Sigmoid colon (tissue), 7 donors: ENCODE data around the gene HAGH. TPM values are rescaled to one million over a fixed set of nuclear protein-coding genes. Genes with fewer than 3 reads are reported as not detected.

Experiments
- DNase-seq: peaks from one replicate; pipeline ENCODE4 v3.0.0-alpha.2; 2019
- H3K27ac ChIP-seq, 4 donors: fragments of 200-600 bp; sonication (generic); one replicate each; pipeline ENCODE4 v1.5.1; 2016 to 2019; ENCODE audit warnings: mild to moderate bottlenecking in 1 of 4
- H3K27me3 ChIP-seq, 3 donors: fragments of 200-600 bp; sonication (generic); one replicate each; pipeline ENCODE4 v1.5.1; 2019; ENCODE audit warnings: mild to moderate bottlenecking in 1 of 3
- H3K36me3 ChIP-seq, 4 donors: fragments of 200-600 bp; sonication (generic); one replicate each; pipeline ENCODE4 v1.5.1; 2016 to 2019
- H3K4me1 ChIP-seq, 4 donors: fragments of 200-600 bp; sonication (generic); one replicate each; pipeline ENCODE4 v1.5.1; 2017 to 2019
- H3K4me3 ChIP-seq, 4 donors: fragments of 200-600 bp; sonication (generic); one replicate each; pipeline ENCODE4 v1.5.1; 2017 to 2019; ENCODE audit warnings: mild to moderate bottlenecking in 2 of 4, moderate library complexity in 1 of 4
- H3K9me3 ChIP-seq, 4 donors: fragments of 200-600 bp in 3 of 4; sonication (generic) in 3 of 4; one replicate each; pipeline versions ENCODE4 v1.5.1 to v1.6.1; 2013 to 2019
- EP300 ChIP-seq, 4 donors: sonication (generic); formaldehyde crosslinking; IDR thresholded peaks; one replicate each; pipeline ENCODE4 v1.6.1; 2017; ENCODE audit warnings: antibody characterized with exemption in 4 of 4
- POLR2A ChIP-seq, 2 donors: fragments of 450-650 bp; IDR thresholded peaks; one replicate each; pipeline ENCODE4 v1.6.1; 2016; ENCODE audit warnings: antibody characterized with exemption in 2 of 2, mild to moderate bottlenecking in 2 of 2, moderate library complexity in 2 of 2
- POLR2AphosphoS5 ChIP-seq, 4 donors: sonication (generic); formaldehyde crosslinking; IDR thresholded peaks; one replicate each; pipeline ENCODE4 v1.6.1; 2017; ENCODE audit warnings: antibody characterized with exemption in 4 of 4
- whole genome bisulfite sequencing, 2 donors: extraction: QIAGEN DNeasy Blood & Tissue Kit; methylation state at CpG; one replicate each; pipeline ENCODE4 v1.1.7; 2013; 5-methylcytosine and 5-hydroxymethylcytosine counted together
- intact Hi-C: fragments of 100-400 bp; cut with DNase I; formaldehyde crosslinking; loops from one replicate; pipeline ENCODE4 v1.15.1; 2023
- polyA plus RNA-seq, 3 donors: library from polyadenylated mRNA; stranded (reverse); fragments of 200-250 nt; gene quantifications; one replicate each; pipeline ENCODE4 v1.2.3, GENCODE V29; 2013
- total RNA-seq, 4 donors: library from RNA; depleted of rRNA; stranded (reverse); fragments of >200 nt; gene quantifications; one replicate each; pipeline ENCODE4 v1.1.0, GENCODE V29; 2016
- TF ChIP-seq, protein P1 (sequence below), 4 experiments: fragments of 450-650 bp in 3 of 4; fragments of 200-600 bp in 1 of 4; IDR thresholded peaks; one replicate each; pipeline ENCODE4 v1.5.1; 2016 to 2019; ENCODE audit warnings: antibody characterized with exemption in 4 of 4, mild to moderate bottlenecking in 3 of 4, moderate library complexity in 2 of 4
- donor health status: healthy with polysubstance abuse.
- donor health status: Bipolar disorder and iron deficiency.
- donor health status: healthy.

The HAGH gene
- total and polyA plus RNA-seq, 7 donors, result 54.1 to 163 (median 86.9) TPM

DNA sequence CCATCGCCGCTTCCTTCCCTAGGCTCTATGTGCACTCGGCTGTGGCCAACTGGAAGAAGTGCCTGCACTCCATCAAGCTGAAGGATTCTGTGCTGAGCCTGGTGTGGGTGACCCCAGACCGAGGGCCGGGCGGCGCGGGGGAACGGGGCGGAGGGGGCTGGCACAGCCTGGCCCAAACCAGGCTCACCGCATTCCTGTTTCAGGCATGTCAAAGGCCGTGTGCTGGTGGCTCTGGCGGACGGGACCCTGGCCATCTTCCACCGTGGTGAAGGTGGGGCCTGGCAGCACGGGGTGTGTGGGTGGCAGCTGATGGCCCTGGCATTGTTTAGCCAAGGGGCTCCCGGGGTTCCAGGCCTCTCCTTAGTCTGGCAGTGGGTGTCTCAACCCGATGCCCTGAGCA, 59.9 kb downstream of the HAGH start:
- TF ChIP-seq POLR2A (IDR thresholded peaks at IDR 0.05), result no peak
- TF ChIP-seq, protein P1, sequence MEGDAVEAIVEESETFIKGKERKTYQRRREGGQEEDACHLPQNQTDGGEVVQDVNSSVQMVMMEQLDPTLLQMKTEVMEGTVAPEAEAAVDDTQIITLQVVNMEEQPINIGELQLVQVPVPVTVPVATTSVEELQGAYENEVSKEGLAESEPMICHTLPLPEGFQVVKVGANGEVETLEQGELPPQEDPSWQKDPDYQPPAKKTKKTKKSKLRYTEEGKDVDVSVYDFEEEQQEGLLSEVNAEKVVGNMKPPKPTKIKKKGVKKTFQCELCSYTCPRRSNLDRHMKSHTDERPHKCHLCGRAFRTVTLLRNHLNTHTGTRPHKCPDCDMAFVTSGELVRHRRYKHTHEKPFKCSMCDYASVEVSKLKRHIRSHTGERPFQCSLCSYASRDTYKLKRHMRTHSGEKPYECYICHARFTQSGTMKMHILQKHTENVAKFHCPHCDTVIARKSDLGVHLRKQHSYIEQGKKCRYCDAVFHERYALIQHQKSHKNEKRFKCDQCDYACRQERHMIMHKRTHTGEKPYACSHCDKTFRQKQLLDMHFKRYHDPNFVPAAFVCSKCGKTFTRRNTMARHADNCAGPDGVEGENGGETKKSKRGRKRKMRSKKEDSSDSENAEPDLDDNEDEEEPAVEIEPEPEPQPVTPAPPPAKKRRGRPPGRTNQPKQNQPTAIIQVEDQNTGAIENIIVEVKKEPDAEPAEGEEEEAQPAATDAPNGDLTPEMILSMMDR (IDR thresholded peaks at IDR 0.05), result no peak
- Histone ChIP-seq H3K9me3 (no peaks in the 10 kb centered on the region), H3K27ac (no peak overlapping the region), H3K4me1 (peaks cover 0 to 24% (median 22%) of the 10 kb centered on the region in 4 donors), H3K4me3 (no peak overlapping the region), H3K36me3 (peaks cover 55 to 73% (median 59%) of the 10 kb centered on the region in 4 donors), H3K27me3 (no peaks in the 10 kb centered on the region)
- intact Hi-C loops, result no loop called here
- no peak for DNase-seq
- 90% methylated on average over 18 of the region's 18 CpGs for WGBS, 2 donors

DNA sequence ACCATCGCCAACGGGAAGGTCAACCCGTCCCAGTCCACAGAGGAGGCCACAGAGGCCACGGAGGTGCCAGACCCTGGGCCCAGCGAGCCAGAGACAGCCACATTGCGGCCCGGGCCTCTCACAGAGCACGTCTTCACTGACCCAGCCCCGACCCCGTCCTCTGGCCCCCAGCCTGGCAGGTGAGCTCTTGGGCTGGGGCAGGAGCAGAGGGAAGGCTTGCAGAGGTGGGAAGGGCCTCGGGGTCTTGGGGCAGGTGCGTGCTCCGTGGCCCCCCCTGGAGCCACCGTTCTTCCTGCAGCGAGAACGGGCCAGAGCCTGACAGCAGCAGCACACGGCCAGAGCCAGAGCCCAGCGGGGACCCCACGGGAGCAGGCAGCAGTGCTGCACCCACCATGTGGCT, 60.4 kb downstream of the HAGH start:
- WGBS, 2 donors, result 91 to 95% methylated on average over 19 of the region's 19 CpGs
- H3K4me1 ChIP-seq, result peaks cover 0 to 21% (median 21%) of the 10 kb centered on the region in 4 donors
- H3K4me3 ChIP-seq, result no peak overlapping the region
- no peaks in the 10 kb centered on the region for H3K9me3 ChIP-seq
- no peaks in the 10 kb centered on the region for H3K27me3 ChIP-seq
- intact Hi-C loops, result no loop called here
- H3K27ac ChIP-seq, result no peak overlapping the region
- TF ChIP-seq, protein P1 (IDR thresholded peaks at IDR 0.05), result no peak
- no peak for TF ChIP-seq POLR2A (IDR thresholded peaks at IDR 0.05)
- no peak for TF ChIP-seq POLR2AphosphoS5 (IDR thresholded peaks at IDR 0.05)
- no peak for TF ChIP-seq EP300 (IDR thresholded peaks at IDR 0.05)
- DNase-seq, result no peak
- H3K36me3 ChIP-seq, result peaks cover 55 to 78% (median 62%) of the 10 kb centered on the region in 4 donors

DNA sequence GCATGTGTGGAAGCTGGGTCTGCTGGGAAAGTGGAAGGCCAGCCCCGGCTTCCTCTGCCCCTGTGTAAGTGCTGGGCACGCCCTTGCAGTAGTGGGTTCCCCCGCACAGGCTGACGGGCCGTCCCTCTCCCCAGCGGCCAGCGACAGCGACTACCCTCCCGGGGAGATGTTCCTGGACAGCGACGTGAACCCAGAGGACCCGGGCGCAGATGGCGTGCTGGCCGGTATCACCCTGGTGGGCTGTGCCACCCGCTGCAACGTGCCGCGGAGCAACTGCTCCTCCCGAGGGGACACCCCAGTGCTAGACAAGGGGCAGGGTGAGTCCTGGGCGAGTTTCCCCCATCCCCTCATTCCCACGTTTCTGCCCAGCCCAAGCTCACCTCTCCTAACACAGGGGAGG, 60.8 kb downstream of the HAGH start:
- H3K36me3 ChIP-seq, result peaks cover 55 to 82% (median 67%) of the 10 kb centered on the region in 4 donors
- no peak overlapping the region for H3K4me3 ChIP-seq
- peaks cover 0 to 21% (median 20%) of the 10 kb centered on the region in 4 donors for H3K4me1 ChIP-seq
- TF ChIP-seq POLR2A (IDR thresholded peaks at IDR 0.05), result no peak
- TF ChIP-seq, protein P1 (IDR thresholded peaks at IDR 0.05), result no peak
- TF ChIP-seq EP300 (IDR thresholded peaks at IDR 0.05), result no peak
- DNase-seq, result no peak
- no peaks in the 10 kb centered on the region for H3K9me3 ChIP-seq
- H3K27me3 ChIP-seq, result no peaks in the 10 kb centered on the region
- intact Hi-C loops, result no loop called here
- H3K27ac ChIP-seq, result no peak overlapping the region
- WGBS, 2 donors, result 90 to 92% methylated on average over 22 of the region's 22 CpGs

DNA sequence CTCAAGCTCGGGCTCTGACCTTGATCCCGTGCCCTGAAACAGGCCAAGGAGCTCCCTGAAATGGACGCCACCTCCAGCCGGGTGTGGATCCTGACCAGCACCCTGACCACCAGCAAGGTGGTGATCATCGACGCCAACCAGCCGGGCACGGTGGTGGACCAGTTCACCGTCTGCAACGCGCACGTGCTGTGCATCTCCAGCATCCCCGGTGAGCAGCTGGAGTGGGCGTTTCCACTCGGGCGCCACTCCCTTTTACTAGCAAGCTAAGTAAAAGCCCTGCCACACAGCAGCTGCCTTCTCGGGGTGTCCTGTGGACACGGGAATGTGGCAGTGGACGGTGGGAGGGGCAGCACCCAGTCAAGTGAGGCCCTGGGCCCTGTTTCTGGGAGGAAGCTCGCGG, 61.7 kb downstream of the HAGH start:
- intact Hi-C loops, result no loop called here

More for the DNA sequence above, 61.7 kb downstream of the HAGH start:
- 85 to 93% methylated on average over 21 of the region's 21 CpGs for WGBS, 2 donors
- peaks cover 55 to 90% (median 74%) of the 10 kb centered on the region in 4 donors for H3K36me3 ChIP-seq
- DNase-seq, result no peak
- no peaks in the 10 kb centered on the region for H3K9me3 ChIP-seq
- H3K4me1 ChIP-seq, result peaks cover 0 to 13% (median 12%) of the 10 kb centered on the region in 4 donors
- no peaks in the 10 kb centered on the region for H3K27me3 ChIP-seq
- H3K27ac ChIP-seq, result no peak overlapping the region
- TF ChIP-seq POLR2AphosphoS5 (IDR thresholded peaks at IDR 0.05) (no peak), POLR2A (IDR thresholded peaks at IDR 0.05) (no peak), EP300 (IDR thresholded peaks at IDR 0.05) (no peak)
- TF ChIP-seq, protein P1 (IDR thresholded peaks at IDR 0.05), result no peak
- H3K4me3 ChIP-seq, result no peak overlapping the region
